Stomach (tissue), 4 donors: Measurements from ENCODE around the gene FAM184B.
"Not testable (repeated sequence)": the region's sequence is repeated elsewhere in the genome, so short reads cannot be mapped to it uniquely, and the experiment has no call there.

Experiments
- POLR2A ChIP-seq, 4 donors: fragments of 450-650 bp; IDR thresholded peaks; one replicate each; pipeline ENCODE4 v1.6.1; 2016; ENCODE audit warnings: antibody characterized with exemption in 4 of 4, control low read depth in 2 of 4, mild to moderate bottlenecking in 1 of 4, moderate library complexity in 1 of 4
- TF ChIP-seq, protein P1 (sequence below), 7 experiments: fragments of 450-650 bp in 4 of 7; fragments of 200-600 bp in 3 of 7; sonication (generic) in 3 of 7; IDR thresholded peaks; one replicate each; pipeline ENCODE4 v1.5.1; 2016 to 2019; ENCODE audit warnings: antibody characterized with exemption in 7 of 7, control low read depth in 2 of 7, mild to moderate bottlenecking in 1 of 7

DNA sequence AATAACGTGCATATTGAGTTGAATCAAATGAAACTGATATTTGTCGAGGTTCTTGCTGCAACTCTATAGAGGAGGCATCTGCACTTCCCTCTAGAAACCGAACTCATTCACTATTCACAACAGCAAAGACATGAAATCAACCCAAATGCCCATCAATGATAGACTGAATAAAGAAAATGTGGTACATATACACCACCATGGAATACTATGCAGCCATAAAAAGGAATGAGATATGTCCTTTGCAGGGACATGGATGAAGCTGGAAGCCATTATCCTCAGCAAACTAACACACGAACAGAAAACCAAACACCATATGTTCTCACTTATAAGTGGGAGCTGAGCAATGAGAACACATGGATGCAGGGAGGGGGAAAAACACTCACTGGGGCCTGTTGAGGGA lies 96.8 kb downstream of the FAM184B start:
- TF ChIP-seq POLR2A (IDR thresholded peaks at IDR 0.05), result not testable (repeated sequence)
- TF ChIP-seq, protein P1, sequence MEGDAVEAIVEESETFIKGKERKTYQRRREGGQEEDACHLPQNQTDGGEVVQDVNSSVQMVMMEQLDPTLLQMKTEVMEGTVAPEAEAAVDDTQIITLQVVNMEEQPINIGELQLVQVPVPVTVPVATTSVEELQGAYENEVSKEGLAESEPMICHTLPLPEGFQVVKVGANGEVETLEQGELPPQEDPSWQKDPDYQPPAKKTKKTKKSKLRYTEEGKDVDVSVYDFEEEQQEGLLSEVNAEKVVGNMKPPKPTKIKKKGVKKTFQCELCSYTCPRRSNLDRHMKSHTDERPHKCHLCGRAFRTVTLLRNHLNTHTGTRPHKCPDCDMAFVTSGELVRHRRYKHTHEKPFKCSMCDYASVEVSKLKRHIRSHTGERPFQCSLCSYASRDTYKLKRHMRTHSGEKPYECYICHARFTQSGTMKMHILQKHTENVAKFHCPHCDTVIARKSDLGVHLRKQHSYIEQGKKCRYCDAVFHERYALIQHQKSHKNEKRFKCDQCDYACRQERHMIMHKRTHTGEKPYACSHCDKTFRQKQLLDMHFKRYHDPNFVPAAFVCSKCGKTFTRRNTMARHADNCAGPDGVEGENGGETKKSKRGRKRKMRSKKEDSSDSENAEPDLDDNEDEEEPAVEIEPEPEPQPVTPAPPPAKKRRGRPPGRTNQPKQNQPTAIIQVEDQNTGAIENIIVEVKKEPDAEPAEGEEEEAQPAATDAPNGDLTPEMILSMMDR (IDR thresholded peaks at IDR 0.05), result not testable (repeated sequence)
